ENCODE data around the gene PCSK9.

The PCSK9 gene

DNA sequence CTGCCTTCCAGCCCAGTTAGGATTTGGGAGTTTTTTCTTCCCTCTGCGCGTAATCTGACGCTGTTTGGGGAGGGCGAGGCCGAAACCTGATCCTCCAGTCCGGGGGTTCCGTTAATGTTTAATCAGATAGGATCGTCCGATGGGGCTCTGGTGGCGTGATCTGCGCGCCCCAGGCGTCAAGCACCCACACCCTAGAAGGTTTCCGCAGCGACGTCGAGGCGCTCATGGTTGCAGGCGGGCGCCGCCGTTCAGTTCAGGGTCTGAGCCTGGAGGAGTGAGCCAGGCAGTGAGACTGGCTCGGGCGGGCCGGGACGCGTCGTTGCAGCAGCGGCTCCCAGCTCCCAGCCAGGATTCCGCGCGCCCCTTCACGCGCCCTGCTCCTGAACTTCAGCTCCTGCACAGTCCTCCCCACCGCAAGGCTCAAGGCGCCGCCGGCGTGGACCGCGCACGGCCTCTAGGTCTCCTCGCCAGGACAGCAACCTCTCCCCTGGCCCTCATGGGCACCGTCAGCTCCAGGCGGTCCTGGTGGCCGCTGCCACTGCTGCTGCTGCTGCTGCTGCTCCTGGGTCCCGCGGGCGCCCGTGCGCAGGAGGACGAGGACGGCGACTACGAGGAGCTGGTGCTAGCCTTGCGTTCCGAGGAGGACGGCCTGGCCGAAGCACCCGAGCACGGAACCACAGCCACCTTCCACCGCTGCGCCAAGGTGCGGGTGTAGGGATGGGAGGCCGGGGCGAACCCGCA is at the start of gene PCSK9:
TSS of gene PCSK9 (plus strand) at position 207 of the 741 bp plus-strand sequence. CDS start at position 497, 290 bp downstream.
- TF ChIP-seq, protein P1, sequence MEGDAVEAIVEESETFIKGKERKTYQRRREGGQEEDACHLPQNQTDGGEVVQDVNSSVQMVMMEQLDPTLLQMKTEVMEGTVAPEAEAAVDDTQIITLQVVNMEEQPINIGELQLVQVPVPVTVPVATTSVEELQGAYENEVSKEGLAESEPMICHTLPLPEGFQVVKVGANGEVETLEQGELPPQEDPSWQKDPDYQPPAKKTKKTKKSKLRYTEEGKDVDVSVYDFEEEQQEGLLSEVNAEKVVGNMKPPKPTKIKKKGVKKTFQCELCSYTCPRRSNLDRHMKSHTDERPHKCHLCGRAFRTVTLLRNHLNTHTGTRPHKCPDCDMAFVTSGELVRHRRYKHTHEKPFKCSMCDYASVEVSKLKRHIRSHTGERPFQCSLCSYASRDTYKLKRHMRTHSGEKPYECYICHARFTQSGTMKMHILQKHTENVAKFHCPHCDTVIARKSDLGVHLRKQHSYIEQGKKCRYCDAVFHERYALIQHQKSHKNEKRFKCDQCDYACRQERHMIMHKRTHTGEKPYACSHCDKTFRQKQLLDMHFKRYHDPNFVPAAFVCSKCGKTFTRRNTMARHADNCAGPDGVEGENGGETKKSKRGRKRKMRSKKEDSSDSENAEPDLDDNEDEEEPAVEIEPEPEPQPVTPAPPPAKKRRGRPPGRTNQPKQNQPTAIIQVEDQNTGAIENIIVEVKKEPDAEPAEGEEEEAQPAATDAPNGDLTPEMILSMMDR (IDR thresholded peaks at IDR 0.05): no peak
- peaks cover 40% of the 10 kb centered on the region for H3K27me3 ChIP-seq
- no peaks in the 10 kb centered on the region for H3K9me3 ChIP-seq
- H3K4me3 ChIP-seq (ENCODE audit: low read depth in 1 of 2, low read length in 1 of 2): peak within 1 kb of the TSS; percentile 34 to 63
- no peak within 1 kb of the TSS for H3K27ac ChIP-seq
- H3K4me1 ChIP-seq (ENCODE audit: control insufficient read depth in 1 of 2, insufficient read depth in 1 of 2, low read depth in 1 of 2, low read length in 1 of 2): peaks cover 59 to 68% of the 10 kb centered on the region in 2 experiments
- H3K36me3 ChIP-seq: no peaks in the 10 kb centered on the region

DNA sequence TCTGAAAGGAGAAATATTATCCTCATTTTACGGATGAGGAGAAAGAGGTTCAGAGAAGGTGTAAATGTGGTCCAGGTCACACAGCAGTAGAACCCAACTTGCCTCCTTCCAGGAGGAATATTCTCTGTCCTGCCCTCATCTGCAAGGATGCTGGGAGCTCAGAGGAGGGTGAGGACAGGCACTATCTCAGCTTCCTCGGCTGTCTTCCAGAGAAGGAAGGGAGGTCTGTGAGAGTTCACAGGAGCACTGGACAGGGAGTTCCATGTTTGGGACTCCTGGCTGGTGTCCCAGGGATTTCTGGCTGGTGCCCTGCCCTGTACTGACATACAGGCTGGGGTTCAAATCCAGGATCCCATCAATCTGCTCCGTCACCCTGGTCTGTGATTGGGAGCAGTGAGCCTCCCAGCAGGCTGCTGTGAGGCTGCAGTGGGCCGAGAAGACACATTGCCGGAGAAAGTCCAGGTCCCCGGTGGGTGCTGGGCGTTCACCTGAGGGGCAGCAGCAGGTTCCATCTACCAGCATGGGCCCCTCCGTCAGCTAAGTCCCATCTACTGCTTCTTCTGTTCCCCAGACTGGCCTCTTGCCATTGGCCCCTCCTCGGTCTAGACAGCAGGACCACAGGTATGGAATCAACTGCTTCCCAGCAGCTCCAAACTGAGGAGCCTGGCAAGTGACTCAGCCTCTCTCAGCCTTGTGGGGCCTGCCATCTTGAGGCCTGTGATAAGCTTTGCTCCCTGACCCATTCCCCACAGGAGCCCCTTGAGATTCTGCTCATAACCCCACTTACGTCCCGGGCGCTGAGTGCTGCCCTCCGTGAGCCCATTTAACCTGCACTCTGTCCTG is 49.2 kb upstream of the PCSK9 start:
- H3K27me3 ChIP-seq: peaks cover 13% of the 10 kb centered on the region
- H3K4me3 ChIP-seq (ENCODE audit: low read depth in 1 of 2, low read length in 1 of 2): no peak overlapping the region

DNA sequence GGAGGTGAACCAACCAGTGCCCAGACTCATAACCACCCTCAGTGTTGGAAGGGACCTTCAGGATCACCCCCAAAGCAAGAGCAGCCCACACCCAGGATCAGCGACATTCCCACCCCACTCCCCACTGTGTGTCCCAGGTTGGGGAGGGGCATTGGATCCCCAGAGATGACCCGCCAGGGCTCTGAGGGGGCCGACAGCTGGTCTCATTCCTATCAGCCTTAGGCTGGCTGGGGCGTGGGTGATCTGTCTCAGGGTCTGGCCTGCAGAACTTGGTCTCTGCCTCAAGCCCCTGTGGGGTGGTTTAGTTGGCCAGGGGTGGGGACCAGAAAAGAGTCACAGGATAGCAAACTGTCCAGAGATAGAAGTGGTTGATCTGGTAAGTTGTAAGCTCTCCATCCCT is 48.4 kb upstream of the PCSK9 start:
- H3K4me1 ChIP-seq (ENCODE audit: control insufficient read depth in 1 of 2, insufficient read depth in 1 of 2, low read depth in 1 of 2, low read length in 1 of 2): peaks cover 2 to 4% of the 10 kb centered on the region in 2 experiments
- no peak overlapping the region for H3K4me3 ChIP-seq (ENCODE audit: low read depth in 1 of 2, low read length in 1 of 2)
- peaks cover 20% of the 10 kb centered on the region for H3K27me3 ChIP-seq
- no peaks in the 10 kb centered on the region for H3K36me3 ChIP-seq
- TF ChIP-seq, protein P1 (IDR thresholded peaks at IDR 0.05): no peak
- no peak overlapping the region for H3K27ac ChIP-seq
- no peaks in the 10 kb centered on the region for H3K9me3 ChIP-seq

More for the DNA sequence above, 49.2 kb upstream of the PCSK9 start:
- Histone ChIP-seq H3K4me1 (ENCODE audit: control insufficient read depth in 1 of 2, insufficient read depth in 1 of 2, low read depth in 1 of 2, low read length in 1 of 2) (no peaks in the 10 kb centered on the region), H3K36me3 (no peaks in the 10 kb centered on the region), H3K27ac (no peak overlapping the region), H3K9me3 (no peaks in the 10 kb centered on the region)
- TF ChIP-seq, protein P1 (IDR thresholded peaks at IDR 0.05): no peak

DNA sequence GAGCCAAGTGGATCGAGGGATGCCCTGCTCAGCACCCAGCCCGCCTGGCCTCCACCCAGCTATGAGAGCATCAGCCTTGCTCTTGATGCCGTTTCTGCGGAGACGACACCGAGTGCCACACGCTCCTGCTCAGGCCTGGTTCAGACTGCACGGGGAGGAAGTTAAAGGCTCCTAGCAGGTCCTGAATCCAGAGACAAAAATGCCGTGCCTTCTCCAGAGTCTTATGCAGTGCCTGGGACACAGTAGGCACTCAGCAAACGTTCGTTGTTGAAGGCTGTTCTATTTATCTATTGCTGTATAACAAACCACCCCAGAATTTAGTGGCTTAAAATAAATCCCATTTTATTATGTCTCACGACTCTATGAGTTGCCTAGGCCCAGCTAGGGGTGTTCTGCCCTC is 47.4 kb upstream of the PCSK9 start:
- H3K36me3 ChIP-seq: no peaks in the 10 kb centered on the region
- peaks cover 13 to 14% of the 10 kb centered on the region in 2 experiments for H3K4me1 ChIP-seq (ENCODE audit: control insufficient read depth in 1 of 2, insufficient read depth in 1 of 2, low read depth in 1 of 2, low read length in 1 of 2)
- peaks cover 30% of the 10 kb centered on the region for H3K27me3 ChIP-seq
- no peak overlapping the region for H3K4me3 ChIP-seq (ENCODE audit: low read depth in 1 of 2, low read length in 1 of 2)
- H3K27ac ChIP-seq: no peak overlapping the region
- TF ChIP-seq, protein P1 (IDR thresholded peaks at IDR 0.05): no peak
- H3K9me3 ChIP-seq: no peaks in the 10 kb centered on the region

DNA sequence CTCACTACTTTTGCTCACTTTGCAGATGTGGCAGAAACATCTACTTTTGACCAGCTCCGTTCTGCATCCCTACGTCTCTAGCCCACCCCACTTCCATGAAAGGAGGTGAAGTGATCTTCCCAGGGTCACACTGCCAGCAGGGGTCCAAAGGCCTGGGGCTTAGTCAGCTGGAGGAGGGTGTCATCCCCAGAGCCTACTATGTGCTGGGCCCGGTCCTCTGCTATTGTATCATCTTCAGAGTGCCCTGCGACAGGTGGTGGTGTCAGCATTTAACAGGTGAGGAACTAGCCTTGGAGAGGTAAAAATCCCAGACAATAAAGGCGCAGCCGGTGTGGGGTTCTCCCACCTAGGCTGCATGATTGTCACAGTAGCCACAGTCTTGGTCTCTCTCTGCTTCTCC is 46.2 kb upstream of the PCSK9 start:
- no peak overlapping the region for H3K4me3 ChIP-seq (ENCODE audit: low read depth in 1 of 2, low read length in 1 of 2)
- peaks cover 13 to 16% of the 10 kb centered on the region in 2 experiments for H3K4me1 ChIP-seq (ENCODE audit: control insufficient read depth in 1 of 2, insufficient read depth in 1 of 2, low read depth in 1 of 2, low read length in 1 of 2)
- H3K36me3 ChIP-seq: no peaks in the 10 kb centered on the region
- peaks cover 42% of the 10 kb centered on the region for H3K27me3 ChIP-seq
- H3K9me3 ChIP-seq: no peaks in the 10 kb centered on the region
- H3K27ac ChIP-seq: no peak overlapping the region
- TF ChIP-seq, protein P1 (IDR thresholded peaks at IDR 0.05): no peak
